HG03135 (cell line): ENCODE data around the gene VAMP8.
"Not testable (repeated sequence)": the region's sequence is repeated elsewhere in the genome, so short reads cannot be mapped to it uniquely, and the experiment has no call there.

Experiments used
- ATAC-seq: cut with Tn5 transposase; IDR thresholded peaks from one replicate; pipeline ENCODE4 v1.9.1; 2021; ENCODE audit warnings: mild to moderate bottlenecking, moderate library complexity; ENCODE audit not compliant: unreplicated experiment

The VAMP8 gene

GRCh38 chr2:85579266-85579935 is 2.0 kb downstream of the VAMP8 start:
- ATAC-seq: no peak

DNA sequence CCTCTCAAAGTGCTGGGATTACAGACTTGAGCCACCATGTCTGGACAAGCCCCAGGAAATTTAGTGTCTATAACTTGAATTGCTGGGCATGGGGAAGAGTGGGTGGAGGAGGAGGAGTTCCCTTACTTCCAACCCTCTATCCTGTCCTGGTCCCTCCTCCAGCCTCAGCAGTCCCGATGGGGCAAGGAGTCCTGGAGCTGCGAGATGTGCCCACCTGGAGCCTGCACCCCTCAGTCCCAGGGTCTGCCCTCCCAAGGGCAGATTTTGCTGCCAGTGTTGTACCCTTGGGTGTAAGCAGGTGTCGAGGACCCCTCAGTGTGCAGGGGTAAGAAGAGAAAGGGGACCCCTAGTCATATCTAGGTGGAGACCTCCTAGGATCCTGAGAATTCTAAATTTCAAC is 2.8 kb downstream of the VAMP8 start:
- ATAC-seq: no peak

- no peak for ATAC-seq
These were observed 5.1 kb downstream of the VAMP8 start for GRCh38 chr2:85582492-85582891.

DNA sequence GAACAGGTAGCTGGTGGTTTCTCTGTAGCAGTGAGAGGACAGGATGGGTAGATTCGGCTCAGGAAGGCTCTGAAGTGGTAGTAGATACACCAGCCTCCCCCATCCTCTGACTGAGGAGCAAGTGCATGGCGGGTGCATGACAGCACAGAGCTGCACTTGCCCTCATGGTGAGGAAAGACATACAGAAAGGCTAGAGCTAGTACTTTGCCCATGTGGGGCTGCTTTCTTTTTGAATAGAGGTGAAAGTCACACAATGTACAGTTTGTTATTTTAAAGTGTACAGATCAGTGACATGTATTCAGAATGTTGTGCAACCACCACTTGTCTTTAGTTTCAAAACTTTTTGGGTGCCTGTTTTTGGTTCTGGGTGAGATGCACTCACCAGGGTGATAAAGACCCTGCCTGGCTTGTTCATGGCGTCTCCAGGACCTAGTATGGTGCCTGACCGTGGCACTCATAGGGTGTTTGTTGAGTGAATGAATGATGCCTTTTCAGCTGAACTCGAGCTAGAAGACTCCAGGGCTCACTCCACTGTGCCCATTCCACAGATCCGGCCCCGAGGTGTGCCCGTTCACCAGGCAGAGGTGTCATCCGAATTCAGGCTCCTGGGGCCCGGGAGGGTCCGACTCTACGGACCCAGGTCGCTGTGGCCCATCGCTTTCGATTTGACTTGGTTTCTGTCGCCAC is 6.4 kb downstream of the VAMP8 start:
- peak; percentile 59 for ATAC-seq

- peak; percentile 27 for ATAC-seq
These were observed 7.0 kb downstream of the VAMP8 start, which contains the start of gene VAMP5 for GRCh38 chr2:85584354-85584856. TSS of gene VAMP5 (plus strand) at chr2:85584431. CDS start at chr2:85584491, 60 bp downstream.

GRCh38 chr2:85584857-85585780 is 7.7 kb downstream of the VAMP8 start:
- peak; percentile 43 for ATAC-seq

GRCh38 chr2:85585781-85586105 is 8.4 kb downstream of the VAMP8 start:
- ATAC-seq: no peak

- ATAC-seq: no peak
These were observed 10.8 kb downstream of the VAMP8 start for GRCh38 chr2:85588236-85588635.

- ATAC-seq: no peak
These were observed 11.3 kb downstream of the VAMP8 start for GRCh38 chr2:85588645-85589044.

- ATAC-seq: no peak
These were observed 11.8 kb downstream of the VAMP8 start for GRCh38 chr2:85589181-85589580.

DNA sequence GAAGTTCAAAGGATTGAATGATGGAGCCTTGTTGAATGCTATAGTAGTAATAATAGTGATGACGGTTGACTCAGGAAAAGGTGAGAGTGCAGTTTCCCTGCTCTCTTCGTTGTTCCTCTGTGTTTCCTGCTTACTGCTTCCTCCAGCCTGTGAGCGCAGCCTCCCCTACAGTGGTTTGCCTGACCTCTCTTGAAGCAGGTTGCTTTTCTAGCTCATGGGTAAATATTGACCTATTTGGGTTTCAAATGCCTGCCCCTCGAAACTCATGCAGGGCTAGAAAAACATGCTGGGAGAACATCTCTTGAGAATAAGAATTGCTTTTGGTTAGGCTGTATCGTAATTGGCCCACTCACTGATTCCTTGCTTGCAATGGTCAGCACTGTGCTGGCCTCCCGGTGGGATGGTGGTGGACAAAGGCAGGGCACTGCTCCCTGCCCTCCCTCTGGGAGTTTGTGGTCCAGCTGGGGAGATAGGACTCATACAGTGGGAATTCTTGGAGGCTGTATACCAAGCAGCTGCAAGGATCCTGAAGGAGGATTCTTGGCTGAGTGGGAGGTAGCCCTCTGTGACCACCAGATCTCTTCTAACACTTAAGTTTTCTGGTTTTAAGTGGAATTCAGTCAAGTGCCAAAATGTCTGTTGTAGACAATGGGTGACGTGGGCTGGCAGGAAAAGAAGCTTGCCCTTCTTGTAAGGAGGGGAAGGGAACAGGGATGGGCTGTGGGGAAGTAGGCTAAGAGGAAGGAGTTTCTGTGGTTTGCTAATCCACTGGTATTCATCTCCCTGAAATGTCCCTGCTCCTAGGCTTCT is 12.8 kb downstream of the VAMP8 start:
- no peak for ATAC-seq

GRCh38 chr2:85590950-85591349 is 13.6 kb downstream of the VAMP8 start:
- ATAC-seq: no peak

DNA sequence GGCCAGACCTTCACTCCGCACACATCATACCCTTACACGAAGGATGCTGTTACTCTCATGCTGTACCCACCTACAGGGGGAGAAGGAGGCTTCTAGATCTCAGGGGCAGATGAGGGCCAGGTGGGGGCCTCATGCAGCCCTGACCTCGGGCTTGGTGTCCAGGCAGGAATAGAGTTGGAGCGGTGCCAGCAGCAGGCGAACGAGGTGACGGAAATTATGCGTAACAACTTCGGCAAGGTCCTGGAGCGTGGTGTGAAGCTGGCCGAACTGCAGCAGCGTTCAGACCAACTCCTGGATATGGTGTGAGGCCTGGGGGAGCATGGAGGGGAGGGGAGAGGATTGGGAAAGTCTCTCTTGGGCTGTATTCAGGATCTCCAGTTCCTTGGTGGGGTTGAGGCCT is 14.2 kb downstream of the VAMP8 start:
- ATAC-seq: no peak

- ATAC-seq: not testable (repeated sequence)
These were observed 14.9 kb downstream of the VAMP8 start for GRCh38 chr2:85592299-85592698.

DNA sequence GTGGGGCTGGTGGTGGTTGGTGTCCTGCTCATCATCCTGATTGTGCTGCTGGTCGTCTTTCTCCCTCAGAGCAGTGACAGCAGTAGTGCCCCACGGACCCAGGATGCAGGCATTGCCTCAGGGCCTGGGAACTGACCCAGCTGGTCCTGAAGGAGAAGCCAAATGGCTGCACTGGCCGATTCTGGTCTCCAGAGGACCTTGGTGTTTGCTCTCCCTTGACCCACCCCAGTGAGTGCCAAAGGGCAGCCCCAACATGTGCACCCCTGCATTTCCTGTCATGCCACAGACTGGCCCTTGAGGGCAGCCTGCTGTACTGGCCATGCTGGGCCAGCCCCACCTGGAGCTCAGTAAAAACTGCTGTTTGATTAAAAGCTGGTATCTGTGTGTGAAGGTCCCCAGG is 15.6 kb downstream of the VAMP8 start:
- no peak for ATAC-seq

DNA sequence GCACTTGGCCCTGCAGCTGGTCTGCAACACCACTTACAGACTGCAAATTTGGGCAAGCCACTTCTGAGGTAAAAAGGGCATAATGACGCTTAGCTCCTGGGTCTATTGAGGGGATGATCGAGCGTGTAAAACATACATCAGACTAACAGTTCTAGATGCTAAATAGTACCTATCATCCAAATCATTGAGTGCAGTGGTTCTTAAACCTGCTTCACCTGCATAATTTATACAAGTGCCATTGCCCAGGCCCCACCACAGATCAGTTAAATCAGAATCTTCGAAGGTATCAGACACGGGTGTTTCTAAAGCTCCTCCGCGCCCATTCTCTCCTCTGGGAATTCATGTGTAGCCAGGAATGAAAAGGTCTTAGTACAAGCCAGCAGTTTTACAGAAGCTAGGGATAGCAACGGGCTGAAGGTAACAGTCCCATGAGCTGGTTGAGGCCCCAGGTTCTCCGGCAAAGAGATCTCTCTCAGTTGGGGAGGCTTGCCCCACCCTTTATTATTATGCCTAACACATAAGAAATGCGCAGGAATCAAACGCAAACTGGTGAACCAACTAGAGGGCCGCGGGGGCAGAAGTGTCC is 17.4 kb downstream of the VAMP8 start:
- peak; percentile 1 for ATAC-seq

GRCh38 chr2:85595301-85596025 is 18.1 kb downstream of the VAMP8 start, which contains the start of gene RNF181:
TSS of gene RNF181 (plus strand) at chr2:85595745. CDS start at chr2:85595764, 19 bp downstream.
- peak; percentile 98 for ATAC-seq

GRCh38 chr2:85596026-85596333 is 18.6 kb downstream of the VAMP8 start:
- no peak for ATAC-seq

DNA sequence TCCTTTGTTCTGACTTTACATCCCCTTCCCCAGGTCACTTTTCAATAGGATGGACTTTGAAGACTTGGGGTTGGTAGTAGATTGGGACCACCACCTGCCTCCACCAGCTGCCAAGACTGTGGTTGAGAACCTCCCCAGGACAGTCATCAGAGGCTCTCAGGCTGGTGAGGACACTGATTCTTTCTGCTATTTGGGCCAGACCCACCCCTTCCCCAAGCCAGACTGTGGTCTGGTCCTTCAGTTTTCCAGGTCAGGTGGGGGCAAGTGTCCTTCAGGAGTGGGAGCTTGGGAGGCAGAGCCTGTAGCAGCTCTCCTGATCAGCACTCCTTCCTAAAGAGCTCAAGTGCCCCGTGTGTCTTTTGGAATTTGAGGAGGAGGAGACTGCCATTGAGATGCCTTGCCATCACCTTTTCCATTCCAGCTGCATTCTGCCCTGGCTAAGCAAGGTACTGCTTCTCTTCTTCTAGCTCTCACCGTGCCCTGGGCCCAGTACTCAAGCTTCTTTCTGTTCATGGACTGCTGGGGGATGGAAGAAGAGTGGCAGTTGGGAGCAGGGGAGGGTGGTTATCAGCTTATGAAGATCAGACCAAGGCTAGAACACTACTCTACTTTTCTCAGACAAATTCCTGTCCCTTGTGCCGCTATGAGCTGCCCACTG is 19.2 kb downstream of the VAMP8 start:
- no peak for ATAC-seq
